GM18519 (cell line): ENCODE data around the gene WNT1.

Source experiments
- ATAC-seq: cut with Tn5 transposase; IDR thresholded peaks from one replicate; pipeline ENCODE4 v1.9.1; 2021; ENCODE audit warnings: mild to moderate bottlenecking, moderate library complexity; ENCODE audit not compliant: unreplicated experiment, low FRiP score

WNT1 gene

GRCh38 chr12:48998497-48999353 lies 20.6 kb downstream of the WNT1 start:
- ATAC-seq, result no peak

- ATAC-seq, result no peak
Measured at GRCh38 chr12:48999371-49000131, 21.4 kb downstream of the WNT1 start, which contains the start of gene DDN. DDN (minus strand) TSS chr12:48999375; CDS start chr12:48999287, 88 bp downstream.

DNA sequence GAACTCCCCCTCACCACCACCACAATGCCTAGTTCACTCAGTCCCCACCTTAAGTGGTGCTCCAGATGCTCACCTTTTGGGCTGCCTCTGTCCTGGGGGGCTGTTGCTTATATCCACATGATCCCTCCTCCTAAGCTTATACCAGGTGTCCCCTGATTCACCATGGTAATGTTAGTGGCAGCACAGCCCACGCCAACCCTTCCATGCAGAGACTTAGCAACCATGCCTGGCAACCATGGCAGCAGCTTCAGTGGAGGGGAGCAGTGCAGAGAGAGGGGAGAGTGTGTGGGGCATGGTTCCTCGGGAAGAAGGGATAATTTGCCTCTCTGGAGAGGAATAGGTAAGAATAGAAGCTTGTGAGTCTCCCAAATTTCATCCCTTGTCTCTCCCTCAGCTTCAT lies 22.2 kb downstream of the WNT1 start:
- ATAC-seq, result no peak

DNA sequence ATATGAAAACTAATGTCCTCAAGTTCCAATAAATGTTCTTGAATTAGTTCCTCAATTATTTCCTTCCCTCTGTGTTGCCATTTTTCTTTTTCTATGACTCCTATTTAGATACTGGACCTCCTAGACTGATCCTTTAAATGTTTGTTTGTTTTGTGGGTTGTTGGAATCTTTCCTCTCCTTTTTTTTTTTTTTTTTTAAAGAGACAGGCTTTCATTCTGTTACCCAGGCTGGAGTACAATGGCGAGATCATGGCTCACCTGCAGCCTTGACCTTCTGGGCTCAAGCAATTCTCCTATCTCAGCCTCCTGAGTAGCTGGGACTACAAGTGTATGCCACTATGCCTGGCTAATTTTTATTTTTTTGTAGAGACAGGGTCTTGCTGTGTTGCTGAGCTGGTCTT lies 30.8 kb downstream of the WNT1 start:
- no peak for ATAC-seq

- no peak for ATAC-seq
Measured at GRCh38 chr12:49010092-49010668, 32.1 kb downstream of the WNT1 start.

DNA sequence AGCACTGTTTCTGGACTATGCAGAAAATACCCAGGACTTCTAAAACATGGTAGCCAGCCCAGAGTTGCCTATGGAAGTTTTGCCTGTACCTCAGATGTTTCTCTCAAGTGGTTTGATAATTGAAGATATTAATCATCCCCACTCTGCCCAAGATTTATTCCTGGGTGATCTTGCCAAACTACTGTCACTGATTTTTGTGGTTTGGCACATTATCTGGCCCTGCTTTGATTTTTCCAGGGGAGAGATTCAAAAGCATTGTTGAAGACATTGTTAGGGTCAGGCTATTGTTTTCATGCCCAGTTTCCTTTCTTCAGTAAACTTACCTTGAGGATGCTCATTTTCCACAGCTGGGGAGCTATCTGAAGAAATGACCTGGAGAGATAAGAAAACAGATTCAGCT lies 34.6 kb downstream of the WNT1 start:
- no peak for ATAC-seq

DNA sequence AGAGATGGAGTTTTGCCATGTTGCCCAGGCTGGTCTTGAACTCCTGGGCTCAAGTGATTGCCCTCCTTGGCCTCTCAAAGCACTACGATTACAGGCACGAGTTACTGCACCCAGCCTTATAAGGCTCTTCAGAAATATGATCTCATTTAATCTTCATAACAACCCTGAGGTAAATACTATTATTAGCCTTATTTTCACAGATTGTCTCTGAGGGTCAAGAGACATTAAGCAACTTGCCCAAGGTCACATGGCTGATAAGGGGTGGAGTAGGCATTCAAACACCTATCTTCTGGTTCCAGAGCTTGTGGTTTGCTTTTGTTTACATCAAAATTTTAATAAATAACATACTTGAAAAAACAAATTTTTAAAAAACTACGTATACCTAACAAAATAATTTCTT lies 35.3 kb downstream of the WNT1 start:
- no peak for ATAC-seq

- ATAC-seq, result no peak
Measured at GRCh38 chr12:49014547-49014946, 36.4 kb downstream of the WNT1 start.

GRCh38 chr12:49015196-49015595 lies 37.1 kb downstream of the WNT1 start:
- no peak for ATAC-seq

- peak; percentile 3 for ATAC-seq
Measured at GRCh38 chr12:49017891-49018260, 39.8 kb downstream of the WNT1 start.

DNA sequence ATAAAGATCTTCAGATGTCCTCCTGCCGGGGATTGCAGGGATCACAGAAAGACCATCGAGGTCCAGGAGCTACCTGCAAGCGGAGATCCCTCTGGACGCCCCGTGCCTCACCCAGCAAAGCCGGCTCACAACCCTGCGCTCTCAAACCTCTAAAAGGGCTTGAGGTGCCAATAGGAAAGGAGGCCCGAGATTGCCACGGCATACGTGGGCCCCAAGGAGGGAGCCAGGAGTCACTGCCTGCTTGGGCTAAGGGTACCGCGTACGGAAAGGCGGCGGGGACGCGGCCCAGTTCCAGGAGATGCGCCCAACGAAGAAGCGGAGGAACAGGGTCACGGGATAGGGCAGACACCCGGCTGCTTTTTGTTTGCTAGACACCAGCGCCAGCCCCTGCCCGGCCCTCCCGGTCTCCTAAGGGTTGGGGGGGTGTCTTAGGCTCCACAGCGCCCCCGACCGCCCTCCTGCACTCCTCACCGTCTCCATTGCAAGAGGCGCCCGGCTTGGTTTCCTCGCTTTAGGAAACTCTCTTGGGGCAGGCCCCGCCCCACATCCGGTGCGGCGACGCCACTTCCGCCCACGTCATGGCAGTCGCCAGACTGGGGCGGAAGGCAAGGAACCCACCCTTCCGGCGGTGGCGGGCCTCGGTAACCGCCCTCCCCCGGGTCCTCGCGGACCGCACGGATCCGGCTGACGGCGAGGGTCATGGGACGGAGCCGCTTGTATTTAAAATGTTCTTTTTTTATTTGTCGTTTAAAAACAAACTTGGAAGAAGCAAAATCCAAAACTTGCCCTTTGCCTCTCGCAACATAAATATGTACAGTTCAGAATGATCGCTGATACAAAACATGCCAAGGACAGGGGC lies 40.4 kb downstream of the WNT1 start, which contains the start of gene PRKAG1:
Gene PRKAG1, minus strand, starts transcription at position 516 of the 859 bp plus-strand sequence. Its CDS starts 36 bp downstream, at position 480.
- peak; percentile 62 for ATAC-seq

- ATAC-seq, result no peak
Measured at GRCh38 chr12:49019120-49019430, 41.0 kb downstream of the WNT1 start.

- ATAC-seq, result no peak
Measured at GRCh38 chr12:49019443-49020324, 41.6 kb downstream of the WNT1 start.

DNA sequence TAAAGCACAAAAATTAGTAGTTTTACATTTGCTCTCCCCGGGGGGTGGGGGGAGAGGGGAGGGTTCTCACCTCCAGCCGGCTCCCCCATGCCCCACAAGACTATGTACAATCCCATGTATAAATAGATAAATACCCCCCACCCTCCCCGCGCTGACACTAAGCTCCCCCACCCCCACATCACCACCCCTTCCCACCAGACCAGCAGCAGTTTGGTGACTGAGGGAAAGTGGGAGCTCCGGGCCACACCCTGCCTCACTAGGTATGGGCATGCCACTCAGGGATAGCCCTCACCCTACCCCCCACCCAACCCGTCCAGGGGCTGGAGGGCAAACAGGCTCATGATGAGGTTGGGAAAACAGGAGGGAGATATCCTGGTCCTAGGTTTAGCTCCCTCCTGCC lies 42.3 kb downstream of the WNT1 start:
- no peak for ATAC-seq

DNA sequence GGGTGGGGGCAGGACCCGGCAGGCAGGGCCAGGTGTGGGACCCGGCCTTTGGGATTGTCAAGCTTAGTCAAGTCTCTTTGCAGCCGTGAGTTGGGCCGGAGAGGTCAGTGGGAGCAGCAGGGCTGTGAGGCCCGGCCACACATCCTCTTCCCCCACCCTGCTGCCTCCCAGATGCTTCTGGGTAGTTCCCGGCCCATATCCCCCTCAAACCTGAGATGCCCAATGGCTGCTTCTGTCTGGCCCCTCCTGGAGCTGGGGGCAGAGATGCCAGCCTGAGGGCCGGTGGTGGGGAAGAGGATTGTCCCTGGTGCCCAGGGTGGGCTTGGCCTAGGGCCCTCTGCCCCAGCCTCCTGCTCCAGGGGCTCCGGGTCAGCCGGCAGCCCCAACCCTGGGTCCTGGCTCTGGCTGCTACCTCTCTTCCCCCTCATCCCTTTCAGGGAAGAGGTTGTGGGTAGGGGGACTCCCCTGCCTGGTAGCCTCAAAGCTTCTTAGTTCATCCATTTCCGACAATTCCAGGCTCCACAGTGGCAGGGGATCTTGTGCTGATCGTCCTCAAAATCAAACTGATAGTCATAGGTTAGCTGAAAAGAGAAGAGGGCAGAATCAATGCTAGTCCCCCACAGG lies 43.3 kb downstream of the WNT1 start:
- ATAC-seq, result no peak

DNA sequence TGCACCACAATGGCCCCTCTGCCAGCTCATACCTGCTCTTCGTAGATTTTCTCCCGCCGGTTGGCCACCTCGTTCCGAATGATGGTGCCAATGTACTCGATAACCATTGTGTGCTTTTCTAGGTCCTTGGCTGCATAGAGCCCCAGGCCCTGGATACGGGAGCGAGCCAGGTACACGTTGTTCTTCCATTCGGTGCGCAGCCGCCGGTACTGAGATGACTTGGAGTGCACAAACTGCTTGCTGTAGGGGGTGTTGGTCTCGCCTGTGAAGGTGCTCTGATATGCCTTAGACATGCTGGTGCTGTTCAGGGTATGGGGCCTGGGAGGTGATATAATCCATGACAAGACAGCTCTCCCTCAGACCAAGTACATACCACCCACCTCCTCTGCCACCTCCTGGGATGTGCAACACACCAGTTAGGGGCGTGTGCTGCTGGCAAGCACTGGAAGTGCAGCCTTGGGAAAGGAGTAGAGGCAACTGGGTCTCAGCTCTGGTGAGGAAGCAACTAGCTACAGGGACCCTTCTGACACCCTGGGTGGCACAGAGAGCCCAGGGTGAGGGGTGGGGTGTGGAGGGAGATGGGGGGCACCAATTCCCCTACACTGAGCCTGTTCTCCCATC lies 44.5 kb downstream of the WNT1 start:
- no peak for ATAC-seq

DNA sequence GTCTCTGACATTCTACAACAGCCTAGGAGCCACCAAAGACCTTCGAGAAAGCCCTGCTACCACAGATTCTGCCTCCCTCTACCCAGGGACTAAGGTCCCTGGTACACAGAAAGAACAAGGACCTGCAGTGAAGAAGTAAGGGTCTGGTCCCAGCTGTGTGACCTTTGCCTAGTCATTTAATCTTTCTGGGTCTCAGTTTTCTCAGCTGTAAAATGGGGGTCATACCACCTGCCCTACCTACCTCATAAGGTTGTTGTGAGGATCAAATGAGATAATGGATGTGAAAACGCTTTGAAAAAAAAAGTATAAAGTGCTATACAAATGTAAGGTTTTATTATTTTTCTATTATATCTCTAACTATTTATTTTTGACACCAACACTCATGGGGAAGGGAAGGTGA lies 45.7 kb downstream of the WNT1 start:
- no peak for ATAC-seq

GRCh38 chr12:49024543-49024942 lies 46.4 kb downstream of the WNT1 start:
- ATAC-seq, result no peak

DNA sequence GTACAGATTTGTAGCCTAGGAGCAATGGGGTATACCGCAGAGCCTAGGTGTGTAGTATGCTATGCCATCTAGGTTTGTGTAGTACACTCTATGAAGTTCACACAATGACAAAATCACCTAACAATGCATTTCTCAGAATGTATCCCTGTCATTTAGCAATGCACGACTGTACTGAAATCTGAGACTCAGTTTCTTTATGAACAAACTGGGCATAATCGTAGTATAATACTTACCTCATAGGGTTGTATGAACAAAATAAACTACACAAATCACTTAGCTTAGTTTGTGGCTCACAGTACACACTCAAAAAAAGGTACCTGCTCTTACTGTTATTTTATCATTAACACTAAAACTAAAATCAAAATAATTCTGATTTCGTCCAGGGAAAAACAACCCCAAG lies 47.3 kb downstream of the WNT1 start:
- no peak for ATAC-seq
